Measurements from ENCODE around the gene SLC46A1.

DNA sequence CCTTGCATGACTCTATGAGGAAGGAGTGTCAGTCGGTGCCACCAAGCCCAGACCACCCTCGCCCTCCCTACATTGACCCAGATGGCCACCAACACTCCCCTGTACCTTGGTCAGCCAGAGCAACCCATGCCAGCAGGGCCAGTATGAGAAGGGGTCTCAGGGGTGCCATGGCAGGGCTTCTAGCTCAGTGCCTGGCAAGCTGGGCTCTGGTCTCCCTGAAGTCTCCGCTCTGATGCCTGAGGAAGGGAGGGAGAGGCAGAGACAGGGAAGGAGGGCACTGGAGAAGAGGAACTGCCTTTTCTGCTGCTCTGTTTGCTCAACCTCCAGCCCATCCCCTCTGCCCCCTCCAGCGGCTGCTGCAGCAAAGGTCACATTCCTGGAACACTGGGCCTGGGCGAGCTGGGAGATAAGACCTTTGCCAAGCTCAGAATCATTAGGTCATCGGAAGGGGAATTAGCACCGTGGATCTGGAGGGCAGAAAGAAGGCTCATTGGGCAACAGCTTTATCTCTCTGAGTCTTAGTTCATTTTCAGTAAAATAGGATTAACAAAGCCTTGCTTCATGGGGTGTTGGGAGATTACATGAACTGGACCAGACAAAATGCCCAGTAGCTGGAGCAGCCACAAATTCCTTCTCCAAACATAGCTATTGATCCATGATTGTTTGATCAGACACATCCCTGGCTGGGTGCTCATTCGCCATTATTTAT is 35.8 kb downstream of the SLC46A1 start, which contains the start of gene VTN:
- TF ChIP-seq CTCF (IDR thresholded peaks at IDR 0.05; ENCODE audit: insufficient read depth, low read depth, low read length) (no peak), EZH2 (IDR thresholded peaks at IDR 0.05; ENCODE audit: insufficient read depth, low read length) (no peak)
